Right lobe of liver (tissue), 4 donors: Measurements from ENCODE around the gene DTNA.
"Not testable (repeated sequence)": the region's sequence is repeated elsewhere in the genome, so short reads cannot be mapped to it uniquely, and the experiment has no call there.

ENCODE experiments used
- CTCF ChIP-seq, 4 donors: fragments of 200-600 bp in 3 of 4; fragments of 450-650 bp in 1 of 4; IDR thresholded peaks; one replicate each; pipeline versions ENCODE4 v1.5.1 to v1.8.0; 2016 to 2022; ENCODE audit warnings: antibody characterized with exemption in 4 of 4, mild to moderate bottlenecking in 2 of 4
- POLR2A ChIP-seq: fragments of 450-650 bp; IDR thresholded peaks from one replicate; pipeline ENCODE4 v1.6.1; 2017; ENCODE audit warnings: antibody characterized with exemption, mild to moderate bottlenecking
- donor health status: DM: no; HTN: no; CAD: no.
- donor health status: DM: no; HTN: no; CAD: no.
- donor health status: DM: no; HTN: yes; CAD: no.

- not testable (repeated sequence) for TF ChIP-seq CTCF (IDR thresholded peaks at IDR 0.05); POLR2A
Measured at GRCh38 chr18:34922594-34922993, 212.5 kb downstream of the DTNA start.
